Heart left ventricle (tissue), 16 donors: ENCODE results near the gene CAPS. TPM values are rescaled to one million over a fixed set of nuclear protein-coding genes. Genes with fewer than 3 reads are reported as not detected.
A peak's percentile ranks its signal among the peaks of the same experiment; 100 is the strongest.

Experiments used
- ATAC-seq, 4 donors: fragments of 200-7000 bp; cut with Tn5 transposase; one replicate each; pipeline ENCODE4 v1.9.1; 2020 to 2022; ENCODE audit warnings: moderate library complexity in 4 of 4, mild to moderate bottlenecking in 3 of 4, moderate number of reproducible peaks in 1 of 4
- DNase-seq, 5 donors: peaks; one replicate each; pipeline ENCODE4 v3.0.0-alpha.2; 2020
- H3K27ac ChIP-seq, 12 donors: fragments of 200-600 bp; sonication (generic) in 4 of 12; one replicate each; pipeline versions ENCODE4 v1.5.0 to v1.8.0; 2016 to 2022; ENCODE audit warnings: mild to moderate bottlenecking in 2 of 12
- H3K27me3 ChIP-seq, 9 donors: fragments of 200-600 bp; sonication (generic) in 2 of 9; one replicate each; pipeline versions ENCODE4 v1.5.1 to v1.8.0; 2016 to 2022; ENCODE audit warnings: mild to moderate bottlenecking in 3 of 9
- H3K36me3 ChIP-seq, 9 donors: fragments of 200-600 bp; sonication (generic) in 2 of 9; one replicate each; pipeline versions ENCODE4 v1.5.0 to v1.8.0; 2018 to 2022; ENCODE audit warnings: mild to moderate bottlenecking in 2 of 9
- H3K4me1 ChIP-seq, 12 donors: fragments of 200-600 bp; sonication (generic) in 4 of 12; one replicate each; pipeline versions ENCODE4 v1.5.0 to v1.8.0; 2016 to 2022; ENCODE audit warnings: mild to moderate bottlenecking in 3 of 12
- H3K4me3 ChIP-seq, 12 donors: fragments of 200-600 bp; sonication (generic) in 4 of 12; one replicate each; pipeline versions ENCODE4 v1.5.0 to v1.8.0; 2017 to 2022; ENCODE audit warnings: mild to moderate bottlenecking in 9 of 12, moderate library complexity in 4 of 12
- H3K9me3 ChIP-seq, 12 donors: fragments of 200-600 bp; sonication (generic) in 4 of 12; one replicate each; pipeline versions ENCODE4 v1.5.0 to v1.8.0; 2016 to 2022; ENCODE audit warnings: mild to moderate bottlenecking in 1 of 12
- POLR2A ChIP-seq, 2 donors: fragments of 450-650 bp; IDR thresholded peaks; one replicate each; pipeline ENCODE4 v1.6.1; 2017; ENCODE audit warnings: antibody characterized with exemption in 2 of 2, mild to moderate bottlenecking in 2 of 2, moderate library complexity in 2 of 2
- WGBS, 4 donors: extraction: QIAGEN DNeasy Blood & Tissue Kit in 2 of 4; methylation state at CpG; one replicate each; pipeline versions ENCODE4 v1.1.5 to v1.1.7; 2013 to 2018; 5-methylcytosine and 5-hydroxymethylcytosine counted together
- intact Hi-C, 10 donors: fragments of 100-400 bp; cut with DNase I; formaldehyde crosslinking; loops; one replicate each; pipeline versions ENCODE4 v1.11.1 to v1.14.2; 2022
- polyA plus RNA-seq, 2 donors: library from polyadenylated mRNA; stranded (reverse); fragments of 200-250 nt; gene quantifications; one replicate each; pipeline ENCODE4 v1.2.3, GENCODE V29; 2013
- total RNA-seq, 9 donors: library from RNA; depleted of rRNA in 2 of 9; stranded (reverse); fragments of >200 nt in 2 of 9; fragmentation: NEBNext Ultra II Directional in 3 of 9; extraction: Animal tissue kit (Norgen Biotek cat#: 25700) in 3 of 9; gene quantifications; one replicate each; pipeline versions ENCODE4 v1.1.0 to v1.2.4, GENCODE V29; 2016 to 2023
- TF ChIP-seq, protein P1 (sequence below), 12 donors: fragments of 200-600 bp; sonication (generic) in 4 of 12; IDR thresholded peaks; one replicate each; pipeline versions ENCODE4 v1.5.0 to v1.8.0; 2018 to 2022; ENCODE audit warnings: antibody characterized with exemption in 12 of 12, mild to moderate bottlenecking in 5 of 12
- donor health status: ischemic (EF 13 %, LVEDD 7.1; RV severe dilation, severe dysfunction).
- donor health status: healthy with polysubstance abuse.
- donor health status: DM: no; HTN: yes; CAD: no.
- donor health status: DM: no; HTN: no; CAD: no.
- donor health status: ischemic (EF 25% LVEDD 6.9; RV normal size, moderate dysfunction).
- donor health status: ischemic (EF 25% LVEDD 5.7; RV mildly dilated, moderate dysfunction).
- donor health status: healthy.
- donor health status: DM: yes; HTN: yes; CAD: no.
- donor health status: ischemic (EF 35%, LVEDD 5.7; RV mildly dilated, moderate dysfunction).
- donor health status: nonischemic (EF 11% LVEDD 7.7; RV severe dilation, severe dysfunction).
- donor health status: DM: yes; HTN: yes; CAD: no.
- donor health status: PGD.
- donor health status: ischemic (EF 29% LVEDD 5.4; RV normal size, mild dysfunction).
- donor health status: nonischemic (EF 23%, LVEDD 6.1; RV moderate dilation, normal function).

The CAPS gene
- total and polyA plus RNA-seq, 11 donors, result 1.2 to 6.2 (median 3.3) TPM

DNA sequence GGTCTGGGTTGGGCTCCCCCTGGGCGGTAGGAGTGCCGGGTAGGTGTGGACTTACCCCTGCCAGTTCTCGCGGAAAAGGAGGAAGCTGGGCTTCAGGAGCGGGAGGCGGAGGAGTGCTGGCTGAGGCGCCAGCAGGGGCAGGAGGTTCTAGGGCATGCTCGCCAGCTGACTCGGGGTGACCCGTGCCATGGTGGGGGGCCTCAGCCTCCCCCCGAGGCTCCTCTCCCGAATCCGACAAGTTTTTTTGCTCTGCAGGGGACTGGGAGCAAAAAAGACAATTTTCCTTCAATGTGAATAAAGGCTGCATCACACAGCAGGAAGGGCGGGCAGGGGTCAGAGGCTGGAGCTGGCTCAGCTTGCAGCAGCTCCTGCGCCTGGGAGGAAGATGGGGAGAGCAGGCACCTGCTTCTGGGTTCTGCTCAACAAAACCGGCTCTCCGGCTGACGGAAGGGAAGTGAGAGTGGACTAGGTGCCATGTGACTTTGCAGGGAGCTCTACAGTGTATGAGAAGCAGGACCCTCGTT, 37.3 kb downstream of the CAPS start:
- H3K4me3 ChIP-seq, result no peak overlapping the region
- DNase-seq (peak in 1 of 5 donors; percentile 53), ATAC-seq (no peak)
- H3K4me1 ChIP-seq, result peaks cover 30 to 100% (median 98%) of the 10 kb centered on the region in 12 donors
- H3K27me3 ChIP-seq, result no peaks in the 10 kb centered on the region
- H3K9me3 ChIP-seq, result no peaks in the 10 kb centered on the region
- TF ChIP-seq POLR2A (IDR thresholded peaks at IDR 0.05), result no peak
- TF ChIP-seq, protein P1, sequence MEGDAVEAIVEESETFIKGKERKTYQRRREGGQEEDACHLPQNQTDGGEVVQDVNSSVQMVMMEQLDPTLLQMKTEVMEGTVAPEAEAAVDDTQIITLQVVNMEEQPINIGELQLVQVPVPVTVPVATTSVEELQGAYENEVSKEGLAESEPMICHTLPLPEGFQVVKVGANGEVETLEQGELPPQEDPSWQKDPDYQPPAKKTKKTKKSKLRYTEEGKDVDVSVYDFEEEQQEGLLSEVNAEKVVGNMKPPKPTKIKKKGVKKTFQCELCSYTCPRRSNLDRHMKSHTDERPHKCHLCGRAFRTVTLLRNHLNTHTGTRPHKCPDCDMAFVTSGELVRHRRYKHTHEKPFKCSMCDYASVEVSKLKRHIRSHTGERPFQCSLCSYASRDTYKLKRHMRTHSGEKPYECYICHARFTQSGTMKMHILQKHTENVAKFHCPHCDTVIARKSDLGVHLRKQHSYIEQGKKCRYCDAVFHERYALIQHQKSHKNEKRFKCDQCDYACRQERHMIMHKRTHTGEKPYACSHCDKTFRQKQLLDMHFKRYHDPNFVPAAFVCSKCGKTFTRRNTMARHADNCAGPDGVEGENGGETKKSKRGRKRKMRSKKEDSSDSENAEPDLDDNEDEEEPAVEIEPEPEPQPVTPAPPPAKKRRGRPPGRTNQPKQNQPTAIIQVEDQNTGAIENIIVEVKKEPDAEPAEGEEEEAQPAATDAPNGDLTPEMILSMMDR (IDR thresholded peaks at IDR 0.05), result no peak
- intact Hi-C loops, result no loop called here
- WGBS, 4 donors, result 27 to 38% (median 29%) methylated on average over 18 to 19 of the region's 19 CpGs
- H3K27ac ChIP-seq, result peak overlapping the region in 11 of 12 donors; percentile 2 to 85 (median 59)
- peaks cover 0 to 11% (median 0%) of the 10 kb centered on the region in 9 donors for H3K36me3 ChIP-seq

DNA sequence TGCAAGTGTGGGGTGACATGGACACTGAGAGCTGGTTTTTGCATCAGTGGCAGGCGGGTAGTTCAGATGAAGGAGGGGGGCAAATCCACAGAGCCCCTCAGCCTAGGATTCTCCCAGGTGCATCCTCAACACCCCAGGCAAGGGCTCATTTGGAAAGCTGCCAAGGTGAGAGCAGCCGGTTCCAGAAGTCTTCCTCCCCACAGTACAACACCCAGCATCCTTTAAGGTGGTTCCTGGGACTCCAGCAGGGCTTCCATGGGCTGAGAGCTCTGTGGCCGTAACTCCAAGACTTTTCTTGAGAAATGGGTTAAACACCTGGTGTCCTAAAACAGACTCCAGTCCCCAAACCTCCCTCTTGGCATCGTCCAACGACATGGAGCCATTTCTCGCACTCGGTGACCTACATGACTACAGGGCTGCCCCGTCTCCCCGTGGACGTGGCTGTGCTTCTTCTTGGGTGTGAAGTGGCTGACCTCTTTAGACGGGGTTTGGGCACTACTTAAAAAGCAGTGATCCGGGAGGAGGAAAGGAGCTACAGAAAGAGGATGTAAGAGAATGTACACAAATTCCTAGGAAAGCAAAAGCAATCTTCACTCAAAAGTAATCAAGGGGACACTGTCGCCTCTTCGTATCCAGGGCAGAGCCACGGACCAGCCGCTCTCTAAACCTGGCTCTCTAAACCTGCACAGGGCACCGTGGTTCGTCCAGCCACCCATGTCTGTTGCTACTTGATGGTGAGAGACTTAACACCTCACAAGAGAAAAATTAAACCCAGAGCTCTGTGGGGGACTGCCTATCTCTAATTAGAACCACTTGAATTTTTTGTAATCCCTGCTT, 38.4 kb downstream of the CAPS start:
- no peak for TF ChIP-seq POLR2A (IDR thresholded peaks at IDR 0.05)
- TF ChIP-seq, protein P1 (IDR thresholded peaks at IDR 0.05), result no peak
- Histone ChIP-seq H3K27ac (peak overlapping the region in 10 of 12 donors; percentile 20 to 85 (median 68)), H3K36me3 (peaks cover 0 to 11% (median 0%) of the 10 kb centered on the region in 9 donors), H3K9me3 (no peaks in the 10 kb centered on the region), H3K4me1 (peaks cover 27 to 100% (median 95%) of the 10 kb centered on the region in 12 donors), H3K4me3 (no peak overlapping the region), H3K27me3 (no peaks in the 10 kb centered on the region)
- ATAC-seq (no peak), DNase-seq (no peak)
- intact Hi-C loops, result no loop called here
- WGBS, 4 donors, result 39 to 50% (median 43%) methylated on average over 18 of the region's 18 CpGs

DNA sequence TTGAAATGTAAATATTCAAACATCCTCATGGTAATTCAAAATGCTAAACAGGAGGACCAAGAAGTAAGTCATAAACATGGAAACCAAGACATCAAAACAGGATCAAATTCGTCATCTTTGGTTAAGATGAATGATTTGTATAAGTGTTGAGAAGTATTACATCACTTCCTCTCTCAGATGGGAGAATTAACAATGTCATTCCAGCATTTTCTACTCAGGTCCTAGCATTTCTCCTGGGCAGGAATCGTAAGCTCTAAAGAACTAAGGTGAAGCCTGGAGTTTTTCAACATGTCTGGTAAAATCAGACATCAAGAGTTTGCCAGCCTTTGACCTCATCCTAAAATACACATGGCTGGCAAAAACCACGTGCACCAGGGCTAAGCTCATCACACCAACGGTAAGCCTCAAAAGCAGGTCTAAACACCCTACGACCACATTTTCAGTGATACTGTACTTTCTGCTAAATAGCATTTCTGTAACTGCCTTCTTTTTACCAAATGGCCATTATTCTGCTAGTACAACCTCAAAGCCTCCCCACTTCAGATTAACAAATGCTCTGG, 39.1 kb downstream of the CAPS start:
- Histone ChIP-seq H3K4me3 (no peak overlapping the region), H3K36me3 (peaks cover 0 to 17% (median 0%) of the 10 kb centered on the region in 9 donors), H3K4me1 (peaks cover 21 to 100% (median 89%) of the 10 kb centered on the region in 12 donors), H3K27ac (peak overlapping the region in 11 of 12 donors; percentile 62 to 85 (median 69)), H3K27me3 (no peaks in the 10 kb centered on the region), H3K9me3 (no peaks in the 10 kb centered on the region)
- intact Hi-C loops, result no loop called here
- ATAC-seq, result no peak
- no peak for TF ChIP-seq POLR2A (IDR thresholded peaks at IDR 0.05)
- TF ChIP-seq, protein P1 (IDR thresholded peaks at IDR 0.05), result no peak
- no peak for DNase-seq
- 54 to 61% (median 58%) methylated on average over 5 of the region's 5 CpGs for WGBS, 4 donors

DNA sequence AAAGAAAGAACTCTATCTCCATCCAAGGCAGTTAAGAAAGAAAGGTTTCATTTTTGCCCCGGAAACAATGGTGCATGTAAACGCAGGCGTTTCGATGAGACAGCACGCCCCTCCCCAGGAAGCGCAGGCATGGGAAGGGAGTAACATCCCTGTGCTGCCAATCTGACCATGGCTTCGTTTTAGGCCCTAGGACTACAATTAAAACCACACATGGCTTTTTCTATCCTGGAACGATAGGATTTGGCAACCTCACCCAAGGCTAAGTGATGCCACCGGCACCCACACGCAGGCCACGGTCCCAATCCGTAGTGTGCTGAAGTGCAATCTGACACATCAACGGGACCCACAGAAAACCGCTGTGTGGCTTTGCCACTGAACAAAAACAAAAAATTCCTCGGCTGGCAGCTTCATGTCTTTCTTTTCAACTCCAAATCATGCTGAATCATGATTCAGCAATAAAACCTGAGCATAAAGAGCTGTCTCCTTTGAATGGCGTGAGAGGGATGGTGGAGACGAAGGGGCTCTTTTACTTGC, 39.7 kb downstream of the CAPS start:
- Histone ChIP-seq H3K36me3 (peaks cover 0 to 20% (median 0%) of the 10 kb centered on the region in 9 donors), H3K4me3 (peak overlapping the region in 1 of 12 donors; percentile 23), H3K9me3 (no peaks in the 10 kb centered on the region), H3K4me1 (peaks cover 21 to 100% (median 86%) of the 10 kb centered on the region in 12 donors), H3K27ac (peak overlapping the region in 11 of 12 donors; percentile 62 to 85 (median 69)), H3K27me3 (no peaks in the 10 kb centered on the region)
- ATAC-seq (no peak), DNase-seq (no peak)
- WGBS, 4 donors, result 42 to 55% (median 49%) methylated on average over 17 of the region's 17 CpGs
- intact Hi-C loops, result loop anchor here in 1 of 10 donors (1.0 kb wide), 1 partner anchor 49 kb away; the partner anchor contains the start of gene VMAC
- TF ChIP-seq POLR2A (IDR thresholded peaks at IDR 0.05), result no peak
- TF ChIP-seq, protein P1 (IDR thresholded peaks at IDR 0.05), result no peak
